ENCODE results near the gene PTGDS. TPM values are rescaled to one million over a fixed set of nuclear protein-coding genes. Genes with fewer than 3 reads are reported as not detected.

Gene PTGDS
- total RNA-seq, 1 experiment from 2014 or later = 3.6 TPM

DNA sequence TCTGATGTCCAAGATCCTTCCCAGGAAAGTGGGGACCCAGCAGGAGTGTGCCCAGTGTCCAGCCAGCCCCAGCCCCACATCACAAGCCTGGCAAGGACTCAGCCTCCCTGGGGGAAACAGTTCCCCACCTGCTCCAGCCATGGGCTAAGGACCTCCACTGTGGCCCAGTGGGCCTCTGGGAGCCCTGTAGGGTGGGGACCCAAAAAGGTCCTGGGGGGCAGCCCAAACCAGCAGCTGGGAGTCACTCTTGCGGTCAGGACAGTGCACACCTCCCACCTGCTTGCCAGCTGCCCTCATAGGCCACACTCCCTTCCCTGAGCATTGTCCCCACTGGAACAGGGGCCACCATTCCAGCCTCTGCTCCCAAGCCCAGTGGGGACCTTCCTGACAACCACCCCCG lies 49.1 kb downstream of the PTGDS start:
- Mint-ChIP-seq H3K9me3 (no peaks in the 10 kb centered on the region), H3K4me3 (no peak overlapping the region; a peak in 1 of 5 replicates), H3K4me1 (peaks cover 2 to 17% of the 10 kb centered on the region in 2 experiments; a peak in 3 of 4 replicates), H3K36me3 (ENCODE audit: insufficient read depth in 1 of 3, low read depth in 3 of 3) (no peaks in the 10 kb centered on the region), H3K27me3 (ENCODE audit: low read depth) (peaks cover 22% of the 10 kb centered on the region), H3K27ac (no peak overlapping the region)
- no peak overlapping the region for H3T11ph ChIP-seq (ENCODE audit: low read length)
- H3K9ac ChIP-seq (ENCODE audit: extremely low read depth, insufficient read length, low read length) = no peak overlapping the region
- no peak overlapping the region for H2BK120ac ChIP-seq (ENCODE audit: low read depth, low read length, poor library complexity, severe bottlenecking)
- no peak overlapping the region for H4K8ac ChIP-seq (replicated peaks; ENCODE audit: insufficient read length, low read depth, low read length)
- no peaks in the 10 kb centered on the region for H3K4me1 ChIP-seq (ENCODE audit: insufficient read depth, low read length)
- no peak overlapping the region for H3K18ac ChIP-seq (ENCODE audit: insufficient read length, low read depth, low read length)
- no peaks in the 10 kb centered on the region for H3K79me1 ChIP-seq (ENCODE audit: insufficient read depth, low read depth, low read length, poor library complexity, severe bottlenecking)
- H3K27ac ChIP-seq (ENCODE audit: insufficient read length, low read depth, low read length) = no peak overlapping the region
- H3K23ac ChIP-seq (ENCODE audit: insufficient read length, low read depth, low read length) = no peak overlapping the region
- H3K14ac ChIP-seq (ENCODE audit: insufficient read depth, low read length) = no peak overlapping the region
- H3K9me3 ChIP-seq (ENCODE audit: control insufficient read depth, low read depth, low read length) = no peaks in the 10 kb centered on the region
- no peaks in the 10 kb centered on the region for H3K27me3 ChIP-seq (ENCODE audit: insufficient read depth, low read length)
- WGBS (ENCODE audit: extremely low coverage, insufficient read length, low lambda C conversion rate) = no CpG with 5 or more reads among the region's 2 CpGs
- H2AFZ ChIP-seq (ENCODE audit: low read length) = no peak overlapping the region
- H3K4ac ChIP-seq (ENCODE audit: low read depth, low read length) = no peak overlapping the region
- DNase-seq = no peak
- peaks cover 2% of the 10 kb centered on the region for H4K20me1 ChIP-seq (ENCODE audit: control insufficient read depth, insufficient read depth, insufficient read length)
- H3K4me2 ChIP-seq (ENCODE audit: insufficient read depth, insufficient read length, low read length) = no peak overlapping the region
- no peak overlapping the region for H2AK5ac ChIP-seq (ENCODE audit: insufficient read length, low read length)
- H2BK5ac ChIP-seq (ENCODE audit: insufficient read length, low read length) = no peak overlapping the region
- peaks cover 9% of the 10 kb centered on the region for H3K23me2 ChIP-seq (ENCODE audit: insufficient read length, low read depth, low read length, poor library complexity, severe bottlenecking)
- no peak overlapping the region for H2BK15ac ChIP-seq (ENCODE audit: low read depth, low read length)
- no peak overlapping the region for H2BK20ac ChIP-seq (ENCODE audit: low read depth, low read length, poor library complexity, severe bottlenecking)
- TF ChIP-seq, protein P1, sequence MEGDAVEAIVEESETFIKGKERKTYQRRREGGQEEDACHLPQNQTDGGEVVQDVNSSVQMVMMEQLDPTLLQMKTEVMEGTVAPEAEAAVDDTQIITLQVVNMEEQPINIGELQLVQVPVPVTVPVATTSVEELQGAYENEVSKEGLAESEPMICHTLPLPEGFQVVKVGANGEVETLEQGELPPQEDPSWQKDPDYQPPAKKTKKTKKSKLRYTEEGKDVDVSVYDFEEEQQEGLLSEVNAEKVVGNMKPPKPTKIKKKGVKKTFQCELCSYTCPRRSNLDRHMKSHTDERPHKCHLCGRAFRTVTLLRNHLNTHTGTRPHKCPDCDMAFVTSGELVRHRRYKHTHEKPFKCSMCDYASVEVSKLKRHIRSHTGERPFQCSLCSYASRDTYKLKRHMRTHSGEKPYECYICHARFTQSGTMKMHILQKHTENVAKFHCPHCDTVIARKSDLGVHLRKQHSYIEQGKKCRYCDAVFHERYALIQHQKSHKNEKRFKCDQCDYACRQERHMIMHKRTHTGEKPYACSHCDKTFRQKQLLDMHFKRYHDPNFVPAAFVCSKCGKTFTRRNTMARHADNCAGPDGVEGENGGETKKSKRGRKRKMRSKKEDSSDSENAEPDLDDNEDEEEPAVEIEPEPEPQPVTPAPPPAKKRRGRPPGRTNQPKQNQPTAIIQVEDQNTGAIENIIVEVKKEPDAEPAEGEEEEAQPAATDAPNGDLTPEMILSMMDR (conservative IDR thresholded peaks at IDR 0.05) = no peak
- no peak overlapping the region for H4K91ac ChIP-seq (ENCODE audit: insufficient read length, low read depth, low read length)
- no peak overlapping the region for H3K56ac ChIP-seq (ENCODE audit: insufficient read length, low read depth, low read length)
- no peaks in the 10 kb centered on the region for H3K79me2 ChIP-seq (ENCODE audit: insufficient read depth, low read length)
- H2BK12ac ChIP-seq (ENCODE audit: insufficient read length, low read depth, low read length) = no peak overlapping the region
- H4K5ac ChIP-seq (ENCODE audit: insufficient read length, low read depth, low read length) = no peak overlapping the region
